Effector memory CD4-positive, alpha-beta T cell (primary cell): ENCODE data around the gene CCL17.
"Not testable (repeated sequence)": the region's sequence is repeated elsewhere in the genome, so short reads cannot be mapped to it uniquely, and the experiment has no call there.

Source experiments
- DNase-seq, 3 donors: peaks; one replicate each; pipeline ENCODE4 v3.0.0-alpha.2; 2020
- H3K27ac ChIP-seq: 2 replicates; pipeline ENCODE4 v1.7.0; 2013; ENCODE audit warnings: mild to moderate bottlenecking, low read length, moderate library complexity; ENCODE audit not compliant: insufficient read depth, poor library complexity, severe bottlenecking
- H3K27me3 ChIP-seq: replicated peaks from 2 replicates; pipeline ENCODE4 v1.7.0; 2013; ENCODE audit warnings: mild to moderate bottlenecking, low read length; ENCODE audit not compliant: insufficient read depth, control insufficient read depth, poor library complexity, severe bottlenecking
- H3K36me3 ChIP-seq: 2 replicates; pipeline ENCODE4 v1.7.0; 2013; ENCODE audit warnings: mild to moderate bottlenecking, low read length, moderate library complexity; ENCODE audit not compliant: control insufficient read depth, insufficient read depth
- H3K4me1 ChIP-seq: 2 replicates; pipeline ENCODE4 v1.7.0; 2013; ENCODE audit warnings: low read length, mild to moderate bottlenecking; ENCODE audit not compliant: control insufficient read depth, insufficient read depth, poor library complexity, severe bottlenecking
- H3K4me3 ChIP-seq: 2 replicates; pipeline ENCODE4 v1.7.0; 2013; ENCODE audit warnings: low read length, low read depth, mild to moderate bottlenecking; ENCODE audit not compliant: insufficient read depth, poor library complexity, severe bottlenecking
- H3K9me3 ChIP-seq: 2 replicates; pipeline ENCODE4 v1.7.0; 2013; ENCODE audit warnings: mild to moderate bottlenecking, low read length, moderate library complexity; ENCODE audit not compliant: control insufficient read depth

Gene CCL17

GRCh38 chr16:57396786-57397185 lies 7.8 kb upstream of the CCL17 start:
- no peak for DNase-seq
- no peak overlapping the region for H3K4me3 ChIP-seq
- H3K9me3 ChIP-seq = no peaks in the 10 kb centered on the region
- H3K36me3 ChIP-seq = no peaks in the 10 kb centered on the region
- no peaks in the 10 kb centered on the region for H3K4me1 ChIP-seq
- H3K27me3 ChIP-seq = no peaks in the 10 kb centered on the region
- H3K27ac ChIP-seq = no peak overlapping the region

DNA sequence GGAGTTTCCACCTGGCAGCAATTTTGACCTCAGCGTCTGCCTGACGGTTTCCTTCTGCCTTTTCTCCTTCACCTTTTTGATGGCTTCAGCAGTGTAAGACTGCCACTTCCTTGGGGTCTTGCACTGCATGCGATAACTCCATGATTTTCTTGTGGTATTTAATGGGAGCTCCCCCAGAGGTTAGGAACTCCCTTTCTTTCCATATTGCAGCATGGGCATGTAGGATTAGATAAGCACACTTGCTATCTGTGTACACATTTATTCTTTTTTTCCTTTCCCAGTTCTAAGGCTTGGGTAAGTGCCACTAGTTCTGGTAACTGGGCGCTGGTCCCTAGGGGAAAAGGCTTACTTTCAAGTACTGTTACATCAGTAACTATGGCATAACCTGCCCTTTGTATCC lies 7.1 kb upstream of the CCL17 start:
- not testable (repeated sequence) for H3K27me3 ChIP-seq, H3K4me3 ChIP-seq, H3K4me1 ChIP-seq, H3K9me3 ChIP-seq, H3K27ac ChIP-seq, DNase-seq, H3K36me3 ChIP-seq

- Histone ChIP-seq H3K36me3 (no peaks in the 10 kb centered on the region), H3K9me3 (no peaks in the 10 kb centered on the region), H3K27me3 (no peaks in the 10 kb centered on the region), H3K4me3 (no peak overlapping the region), H3K4me1 (no peaks in the 10 kb centered on the region), H3K27ac (no peak overlapping the region)
- no peak for DNase-seq
Measured at GRCh38 chr16:57401943-57402640, 2.5 kb upstream of the CCL17 start.

GRCh38 chr16:57405097-57405496 lies 530 bp downstream of the CCL17 start:
- Histone ChIP-seq H3K27ac (no peak overlapping the region), H3K27me3 (no peaks in the 10 kb centered on the region), H3K9me3 (no peaks in the 10 kb centered on the region), H3K4me1 (no peaks in the 10 kb centered on the region), H3K36me3 (no peaks in the 10 kb centered on the region), H3K4me3 (no peak overlapping the region)
- no peak for DNase-seq

DNA sequence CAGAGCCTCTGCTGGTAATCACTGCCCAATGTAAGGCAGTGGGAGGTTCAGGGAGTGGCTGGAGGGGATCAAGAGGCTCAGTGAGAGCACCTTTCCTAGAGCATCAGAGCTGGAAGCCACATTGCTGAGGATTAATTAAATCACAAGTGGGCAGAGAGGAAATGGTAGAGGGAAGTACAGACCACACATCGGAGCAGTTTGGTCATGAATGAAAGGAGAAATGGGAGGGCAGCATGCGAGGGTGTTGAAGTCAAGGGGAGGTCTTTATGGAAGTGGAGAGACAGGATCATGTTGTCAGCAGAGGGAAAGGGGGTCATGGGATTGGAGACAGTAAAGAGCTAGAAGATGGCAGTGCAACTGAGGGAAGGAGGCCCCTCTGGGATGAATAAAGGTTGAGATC lies 2.3 kb downstream of the CCL17 start:
- Histone ChIP-seq H3K4me3 (no peak overlapping the region), H3K27ac (no peak overlapping the region), H3K9me3 (no peaks in the 10 kb centered on the region), H3K36me3 (no peaks in the 10 kb centered on the region), H3K27me3 (no peaks in the 10 kb centered on the region), H3K4me1 (no peaks in the 10 kb centered on the region)
- no peak for DNase-seq

- DNase-seq = no peak
- Histone ChIP-seq H3K4me3 (no peak overlapping the region), H3K27ac (no peak overlapping the region), H3K4me1 (no peaks in the 10 kb centered on the region), H3K36me3 (no peaks in the 10 kb centered on the region), H3K27me3 (no peaks in the 10 kb centered on the region), H3K9me3 (no peaks in the 10 kb centered on the region)
Measured at GRCh38 chr16:57407521-57408353, 3.2 kb downstream of the CCL17 start.

DNA sequence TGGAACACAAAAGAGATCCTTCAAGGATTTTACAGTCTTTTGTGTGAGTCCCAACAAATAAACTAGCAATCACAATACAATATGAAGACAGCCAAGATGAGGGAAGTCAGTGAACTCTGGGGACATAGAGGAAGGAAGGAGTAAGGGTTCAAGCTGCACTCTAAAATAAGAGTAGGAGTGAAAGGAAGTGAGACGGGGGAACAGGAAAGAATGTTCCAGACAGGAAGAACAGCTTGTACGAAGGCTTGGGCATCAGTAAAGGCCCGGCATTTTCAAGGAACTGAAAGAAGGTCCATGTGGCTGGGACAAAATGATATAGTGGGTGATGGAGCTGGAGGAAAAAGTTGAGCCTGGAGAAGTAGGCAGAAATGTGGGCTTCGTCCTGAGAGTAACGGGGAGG lies 4.5 kb downstream of the CCL17 start:
- H3K4me3 ChIP-seq = no peak overlapping the region
- no peaks in the 10 kb centered on the region for H3K36me3 ChIP-seq
- DNase-seq = no peak
- no peaks in the 10 kb centered on the region for H3K4me1 ChIP-seq
- H3K27ac ChIP-seq = no peak overlapping the region
- H3K9me3 ChIP-seq = no peaks in the 10 kb centered on the region
- H3K27me3 ChIP-seq = no peaks in the 10 kb centered on the region

DNA sequence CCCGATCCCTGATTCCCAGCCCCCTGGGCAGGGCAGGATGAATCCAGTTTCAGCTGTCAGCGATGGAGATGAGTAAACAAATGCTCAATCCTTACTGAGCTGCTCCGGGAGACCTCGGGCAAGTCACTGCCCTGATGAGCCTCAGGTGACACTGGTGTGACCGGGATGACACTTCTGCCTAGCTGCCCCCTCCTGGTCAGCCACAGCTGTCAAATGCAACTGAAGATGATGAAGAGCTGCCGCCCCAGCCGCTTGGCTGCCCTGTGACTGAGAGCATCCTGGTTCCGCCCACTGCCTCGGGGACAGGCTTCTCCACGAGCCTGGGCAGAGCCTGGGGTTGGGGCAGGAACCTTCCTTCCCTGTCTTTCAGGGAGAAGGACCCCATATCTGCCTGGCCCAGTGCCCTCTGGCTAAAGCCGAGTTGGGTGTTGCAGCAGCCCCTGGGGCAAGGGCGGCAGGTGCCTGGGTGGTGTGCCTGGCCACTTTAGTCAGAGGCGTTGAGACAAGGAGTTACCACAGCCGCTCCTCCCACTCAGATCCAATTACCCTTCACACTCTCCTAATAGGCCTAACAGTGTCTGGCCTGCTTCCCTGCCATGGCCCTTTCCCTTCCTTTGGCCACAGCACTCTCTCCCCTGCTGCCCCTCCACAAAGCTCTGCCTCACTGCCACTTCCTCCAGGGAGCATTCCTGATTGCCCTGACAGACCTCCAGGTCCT lies 5.5 kb downstream of the CCL17 start:
- Histone ChIP-seq H3K4me3 (no peak overlapping the region), H3K27ac (no peak overlapping the region), H3K36me3 (no peaks in the 10 kb centered on the region), H3K9me3 (no peaks in the 10 kb centered on the region), H3K4me1 (no peaks in the 10 kb centered on the region), H3K27me3 (no peaks in the 10 kb centered on the region)
- no peak for DNase-seq

- H3K4me1 ChIP-seq = no peaks in the 10 kb centered on the region
- no peak overlapping the region for H3K27ac ChIP-seq
- H3K9me3 ChIP-seq = no peaks in the 10 kb centered on the region
- no peaks in the 10 kb centered on the region for H3K27me3 ChIP-seq
- H3K36me3 ChIP-seq = no peaks in the 10 kb centered on the region
- no peak for DNase-seq
- no peak overlapping the region for H3K4me3 ChIP-seq
Measured at GRCh38 chr16:57411362-57411976, 6.9 kb downstream of the CCL17 start.
